Lung microvascular endothelial cell (primary cell): ENCODE results near the gene SSBP2. TPM values are rescaled to one million over a fixed set of nuclear protein-coding genes. Genes with fewer than 3 reads are reported as not detected.
"Not testable (repeated sequence)": the region's sequence is repeated elsewhere in the genome, so short reads cannot be mapped to it uniquely, and the experiment has no call there.

ENCODE experiments used
- DNase-seq, 2 donors: peaks; one replicate each; pipeline versions ENCODE4 v3.0.0 to v3.0.0-alpha.2; 2010; ENCODE audit warnings: low read depth in 2 of 2
- total RNA-seq: library from RNA; depleted of rRNA; stranded (reverse); fragments of >200 nt; gene quantifications from 2 replicates; pipeline ENCODE4 v1.2.1, GENCODE V29; 2014

SSBP2 gene
- total RNA-seq, 1 donor from 2014 or later, result 11.9 TPM

DNA sequence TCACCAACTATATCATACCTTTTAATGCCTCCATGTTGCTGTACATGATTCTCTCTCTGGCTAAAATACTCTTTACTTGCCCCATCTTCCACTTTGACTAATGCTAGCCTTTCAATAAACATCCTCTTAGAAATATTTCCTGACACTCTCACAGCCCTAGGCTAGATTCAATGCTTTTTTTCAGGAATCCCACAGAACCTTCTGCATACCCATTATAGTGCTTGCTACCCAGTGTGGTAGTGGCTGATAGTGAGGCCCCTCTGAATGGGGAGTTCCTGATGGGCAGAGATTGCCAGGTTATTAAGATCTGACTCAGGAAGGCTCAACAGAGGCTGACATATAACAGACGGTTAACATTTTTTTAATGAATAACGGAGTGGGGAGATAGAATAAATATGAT lies 11.6 kb downstream of the SSBP2 start:
- no peak for DNase-seq

DNA sequence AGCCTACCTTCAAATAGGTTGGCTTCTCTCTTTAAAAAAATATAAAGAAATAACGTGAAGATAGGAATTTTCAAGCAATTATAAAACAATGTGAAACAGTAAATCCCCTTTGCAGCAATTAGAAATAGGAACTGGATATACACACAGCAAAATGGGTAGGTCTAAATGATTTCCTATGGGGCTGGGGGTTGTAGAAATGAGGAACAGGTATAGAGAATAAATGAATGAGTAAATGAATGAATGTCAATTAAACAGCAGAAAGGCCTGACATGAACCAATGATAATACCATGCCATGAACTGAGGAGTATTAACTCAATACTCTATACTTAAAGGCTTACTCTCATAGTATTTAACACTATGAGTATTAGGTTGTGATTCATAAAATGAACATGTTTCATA lies 21.6 kb downstream of the SSBP2 start:
- no peak for DNase-seq

GRCh38 chr5:81728301-81728700 lies 22.6 kb downstream of the SSBP2 start:
- DNase-seq, result no peak

- DNase-seq, result no peak
These were observed 24.6 kb downstream of the SSBP2 start for GRCh38 chr5:81726297-81726696.

DNA sequence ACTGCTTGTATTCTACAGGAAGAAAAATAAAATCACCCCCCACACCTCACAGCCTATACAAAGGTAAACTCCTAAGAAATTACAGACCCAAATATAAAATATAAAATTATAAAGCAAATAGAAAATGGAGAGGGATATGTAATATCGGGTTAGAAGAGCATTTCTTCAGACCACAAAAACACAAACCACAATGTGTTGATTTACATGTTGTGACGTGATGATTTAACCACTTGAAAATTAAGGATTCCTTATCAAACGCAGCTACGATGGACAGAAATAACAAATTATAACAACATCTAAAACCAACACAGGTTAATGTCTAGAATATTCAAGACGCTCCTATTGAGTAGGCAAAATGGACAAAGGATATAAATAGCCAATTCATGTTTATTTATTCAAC lies 26.3 kb downstream of the SSBP2 start:
- no peak for DNase-seq

- DNase-seq, result no peak
These were observed 26.8 kb downstream of the SSBP2 start for GRCh38 chr5:81724108-81724507.

DNA sequence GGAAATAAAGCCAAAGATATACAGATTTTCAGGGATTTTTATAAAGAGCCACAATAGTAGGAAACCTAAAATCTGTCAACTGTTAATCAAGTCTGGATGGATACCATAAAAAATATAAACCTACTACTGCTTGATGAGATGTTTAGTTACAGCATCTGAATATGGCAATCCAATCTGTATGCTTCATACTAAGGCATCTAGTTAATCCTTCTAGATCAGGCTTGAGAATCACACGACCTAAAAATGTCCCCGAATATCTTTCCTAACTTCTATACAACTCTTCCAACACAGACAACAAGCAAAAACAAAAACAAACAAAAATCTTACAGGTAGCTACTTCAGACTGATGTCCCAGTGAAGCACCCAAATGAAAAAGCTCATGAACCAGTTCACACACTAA lies 29.8 kb downstream of the SSBP2 start:
- DNase-seq, result no peak

DNA sequence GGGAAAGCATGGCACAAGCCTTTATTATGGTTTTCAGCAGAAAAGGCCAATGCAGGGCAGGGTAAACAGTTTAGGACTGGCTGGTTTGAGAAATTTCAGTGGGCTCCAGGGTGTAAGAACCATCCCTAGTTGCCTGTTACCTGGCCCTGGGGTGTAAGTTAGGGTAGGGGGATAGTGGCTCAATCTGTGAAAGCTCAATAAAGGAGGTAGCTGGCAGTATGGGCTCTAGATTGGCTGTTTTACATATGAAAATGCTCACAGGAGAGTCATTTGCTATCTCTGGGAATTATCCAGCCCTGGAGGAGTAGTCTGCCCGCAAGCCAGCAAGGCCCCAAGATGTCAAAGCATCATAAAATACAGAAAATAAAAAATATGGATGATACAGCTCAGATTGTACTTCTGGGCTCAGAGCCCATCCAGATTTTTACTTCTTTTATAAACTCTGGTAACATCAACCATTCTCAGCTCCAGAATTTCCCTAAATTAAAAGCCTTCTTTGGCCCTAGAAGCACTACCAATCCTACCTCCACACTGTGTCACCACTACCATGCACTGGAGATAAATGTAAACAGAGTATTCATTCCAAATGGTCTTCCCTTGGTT lies 31.1 kb downstream of the SSBP2 start:
- no peak for DNase-seq

DNA sequence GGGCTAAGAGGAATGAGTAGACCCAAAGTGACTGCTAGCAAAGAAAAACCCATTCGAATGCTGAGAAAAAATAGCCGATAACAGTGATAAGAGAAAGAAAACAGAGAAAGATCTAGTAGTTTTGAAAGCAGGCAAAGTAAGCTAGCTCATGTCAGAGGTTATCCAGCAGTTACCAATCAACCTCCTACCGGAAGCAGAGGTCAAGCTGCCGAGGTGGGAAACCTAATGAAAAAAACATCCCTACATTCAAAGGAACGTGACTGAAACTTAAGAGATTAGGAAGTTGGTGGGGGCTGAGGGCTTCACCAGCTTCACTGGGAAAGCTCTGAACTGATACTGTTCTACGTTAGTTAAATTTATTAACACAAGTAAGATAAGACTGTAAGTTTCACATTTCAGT lies 32.6 kb downstream of the SSBP2 start:
- peak; percentile 27 to 55 for DNase-seq

DNA sequence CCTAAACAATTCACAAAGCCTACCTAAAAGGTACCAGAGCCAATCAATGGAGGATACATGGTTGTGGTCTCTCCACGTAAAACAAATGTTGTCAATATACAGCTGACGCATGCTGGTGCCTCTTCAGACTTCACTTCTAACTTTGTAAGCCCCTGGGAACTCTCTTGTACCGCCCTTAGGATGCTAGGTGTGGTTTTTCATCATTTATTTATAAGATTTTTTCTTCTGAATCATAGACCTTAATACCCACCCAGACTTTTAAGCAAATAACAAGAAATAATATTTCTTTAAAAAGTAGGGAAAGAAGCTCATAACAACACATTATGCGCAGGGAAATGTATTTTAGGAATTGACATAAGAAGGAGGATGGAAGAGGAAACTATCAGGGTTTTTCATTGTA lies 33.0 kb downstream of the SSBP2 start:
- DNase-seq, result no peak

GRCh38 chr5:81717226-81717625 lies 33.7 kb downstream of the SSBP2 start:
- no peak for DNase-seq

- DNase-seq, result not testable (repeated sequence)
These were observed 36.8 kb downstream of the SSBP2 start for GRCh38 chr5:81714076-81714475.

GRCh38 chr5:81708889-81709288 lies 42.0 kb downstream of the SSBP2 start:
- DNase-seq, result no peak

DNA sequence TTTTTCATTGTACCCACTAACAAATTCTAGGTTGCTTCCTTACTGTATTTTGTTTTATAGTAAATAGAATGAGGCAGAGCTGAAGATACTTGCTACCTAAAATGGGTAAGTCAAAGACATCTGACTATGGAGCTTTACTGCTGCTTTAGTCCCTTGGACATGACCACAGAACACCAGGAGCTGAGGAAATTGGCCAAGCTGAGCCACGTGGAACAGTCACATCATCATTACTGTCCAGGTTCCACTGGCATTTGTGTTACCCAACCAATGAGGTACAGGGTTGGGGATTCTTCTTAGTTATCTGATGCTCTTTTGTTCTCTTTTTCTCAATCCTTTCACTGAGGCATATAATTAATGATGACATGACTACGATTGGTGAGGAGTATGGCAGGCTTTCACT lies 47.1 kb downstream of the SSBP2 start:
- DNase-seq, result no peak

DNA sequence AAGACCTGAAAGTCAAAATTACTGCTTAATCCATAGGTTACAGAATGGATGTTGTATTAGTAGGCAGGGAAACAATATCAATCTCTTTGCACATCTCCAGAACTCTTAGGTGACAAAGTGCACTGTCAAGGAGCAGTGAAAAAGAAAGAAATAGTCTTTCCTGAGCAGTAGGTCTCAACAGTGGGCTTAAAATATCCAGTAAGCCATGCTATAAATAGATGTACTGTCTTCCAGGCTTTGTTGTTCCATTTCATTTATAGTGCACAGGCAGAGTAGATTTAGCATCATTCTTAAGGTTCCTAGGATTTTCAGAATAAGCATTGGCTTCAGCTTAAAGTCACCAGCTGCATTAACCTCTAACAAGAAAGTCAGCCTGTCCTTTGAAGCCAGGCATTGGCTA lies 50.7 kb downstream of the SSBP2 start:
- no peak for DNase-seq

GRCh38 chr5:81698813-81699212 lies 52.1 kb downstream of the SSBP2 start:
- DNase-seq, result no peak

DNA sequence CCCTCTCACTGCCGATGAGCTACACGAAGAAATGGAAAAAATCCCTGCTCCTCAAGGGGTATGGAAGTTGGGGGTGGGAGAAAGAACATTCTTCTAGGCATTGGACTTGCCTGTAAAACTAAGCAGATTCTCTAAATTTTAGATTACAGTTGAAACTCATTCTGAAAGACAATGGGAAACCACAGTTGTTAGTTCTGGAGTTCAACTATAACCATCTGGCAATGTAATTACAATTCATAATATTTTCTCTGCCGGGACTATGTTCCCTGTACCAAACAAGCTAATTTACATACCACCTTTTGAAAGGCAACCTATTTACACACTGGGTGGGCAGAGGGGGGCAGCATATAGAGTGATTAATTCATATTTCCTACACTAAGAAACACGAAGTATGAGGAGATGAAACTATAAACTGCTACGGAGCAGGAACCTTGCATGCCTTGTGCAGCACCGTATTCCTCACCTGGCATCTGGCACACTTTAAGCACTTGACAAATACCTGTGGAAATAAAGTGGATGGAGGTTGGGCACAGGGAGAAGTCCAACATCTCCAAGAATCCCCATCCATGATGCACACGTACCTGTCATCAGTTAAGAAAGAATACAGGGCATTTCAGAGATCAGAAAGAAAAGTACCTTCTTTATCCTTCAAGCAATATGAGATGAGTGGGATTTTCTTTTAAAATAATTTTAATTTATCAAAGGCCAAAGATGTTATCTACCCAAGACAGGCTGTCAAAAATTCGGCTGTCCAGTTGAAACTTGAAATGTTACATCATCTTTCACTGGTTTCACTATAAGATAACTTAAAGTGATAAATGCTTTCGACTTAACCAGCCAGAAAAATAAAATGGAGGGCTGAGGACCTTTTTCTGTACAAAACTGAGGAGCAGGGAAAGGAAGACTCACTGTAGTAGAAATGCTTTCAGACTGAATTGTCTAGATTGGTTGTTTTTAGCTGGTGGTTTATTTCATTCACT lies 54.2 kb downstream of the SSBP2 start:
- DNase-seq, result no peak

GRCh38 chr5:81694726-81695125 lies 56.2 kb downstream of the SSBP2 start:
- no peak for DNase-seq

- DNase-seq, result no peak
These were observed 62.7 kb downstream of the SSBP2 start for GRCh38 chr5:81688215-81688614.

GRCh38 chr5:81687292-81687691 lies 63.6 kb downstream of the SSBP2 start:
- no peak for DNase-seq

- no peak for DNase-seq
These were observed 65.4 kb downstream of the SSBP2 start for GRCh38 chr5:81685471-81685870.

DNA sequence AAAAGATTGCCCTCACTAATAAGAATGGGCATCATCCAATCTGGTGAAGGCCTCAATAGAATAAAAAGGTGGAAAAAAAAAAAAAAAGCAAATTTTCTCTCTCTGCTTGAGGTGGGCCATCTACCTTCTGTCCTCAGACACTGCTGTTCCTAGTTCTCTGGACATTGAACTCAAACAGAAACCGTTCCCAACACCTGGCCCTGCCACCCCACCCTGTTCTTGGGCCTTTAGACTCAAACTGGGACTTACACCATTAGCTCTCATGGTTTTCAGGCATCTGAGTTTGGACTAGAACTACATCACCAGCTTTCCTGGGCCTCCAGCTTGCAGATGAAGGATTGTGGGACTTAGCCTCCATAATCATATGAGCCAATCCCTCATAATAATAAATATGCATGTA lies 71.0 kb downstream of the SSBP2 start:
- no peak for DNase-seq

DNA sequence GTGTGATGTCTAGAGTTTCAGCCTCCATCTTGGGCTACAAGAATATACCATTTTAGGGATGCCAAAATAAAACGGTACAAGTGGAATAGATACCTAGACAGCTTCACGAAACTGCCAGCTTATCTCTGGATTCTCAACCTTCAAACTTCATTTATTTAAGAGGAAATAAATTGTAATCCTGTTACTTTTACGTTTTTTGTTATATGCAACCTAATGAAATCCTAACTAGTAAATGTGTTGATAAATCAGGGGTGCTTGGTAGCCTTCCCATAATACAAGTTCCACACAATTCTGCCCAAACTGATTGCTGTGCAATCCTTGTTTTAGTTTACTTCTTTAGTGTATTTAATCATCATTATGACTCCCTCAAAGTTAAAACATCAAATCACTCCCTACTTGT lies 75.5 kb downstream of the SSBP2 start:
- no peak for DNase-seq
